Daoy (cell line): ENCODE results near the gene DDX31. TPM values are rescaled to one million over a fixed set of nuclear protein-coding genes. Genes with fewer than 3 reads are reported as not detected.

ENCODE experiments used
- DNase-seq: peaks from one replicate; pipeline ENCODE4 v3.0.0-alpha.2; 2015; ENCODE audit warnings: low read depth
- total RNA-seq: library from RNA; depleted of rRNA; stranded (reverse); fragments of >200 nt; shearing (Covaris generic); gene quantifications from 2 replicates; pipeline ENCODE4 v1.2.3, GENCODE V29; 2014; rRNA removed

The DDX31 gene
- total RNA-seq, 1 experiment from 2014 or later, result 32.6 TPM

- DNase-seq, result no peak
Measured at GRCh38 chr9:132547436-132547835, 122.3 kb downstream of the DDX31 start.

GRCh38 chr9:132547052-132547431 is 122.7 kb downstream of the DDX31 start:
- no peak for DNase-seq

GRCh38 chr9:132546148-132547051 is 123.4 kb downstream of the DDX31 start:
- DNase-seq, result peak; percentile 67

GRCh38 chr9:132545578-132545977 is 124.2 kb downstream of the DDX31 start:
- no peak for DNase-seq

GRCh38 chr9:132543960-132544359 is 125.8 kb downstream of the DDX31 start:
- no peak for DNase-seq

- no peak for DNase-seq
Measured at GRCh38 chr9:132543251-132543650, 126.5 kb downstream of the DDX31 start.

Other genes with a start within 250 kb of the DDX31 start
- not detected in 2 replicates for gene BARHL1, start 87.4 kb downstream of the DDX31 start, total RNA-seq
- 23.1 and 23.2 TPM in 2 replicates for gene GTF3C4, start 481 bp upstream of the DDX31 start, total RNA-seq
- 0.23 TPM in 1 of 2 replicates, not detected in the other for gene AK8, start 208.3 kb upstream of the DDX31 start, total RNA-seq
- 1.4 and 3.8 TPM in 2 replicates for gene SPACA9, start 208.9 kb upstream of the DDX31 start, total RNA-seq